Measurements from ENCODE around the gene RHOXF2.
"Not testable (repeated sequence)": the region's sequence is repeated elsewhere in the genome, so short reads cannot be mapped to it uniquely, and the experiment has no call there.

Gene RHOXF2, protein sequence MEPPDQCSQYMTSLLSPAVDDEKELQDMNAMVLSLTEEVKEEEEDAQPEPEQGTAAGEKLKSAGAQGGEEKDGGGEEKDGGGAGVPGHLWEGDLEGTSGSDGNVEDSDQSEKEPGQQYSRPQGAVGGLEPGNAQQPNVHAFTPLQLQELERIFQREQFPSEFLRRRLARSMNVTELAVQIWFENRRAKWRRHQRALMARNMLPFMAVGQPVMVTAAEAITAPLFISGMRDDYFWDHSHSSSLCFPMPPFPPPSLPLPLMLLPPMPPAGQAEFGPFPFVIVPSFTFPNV

DNA sequence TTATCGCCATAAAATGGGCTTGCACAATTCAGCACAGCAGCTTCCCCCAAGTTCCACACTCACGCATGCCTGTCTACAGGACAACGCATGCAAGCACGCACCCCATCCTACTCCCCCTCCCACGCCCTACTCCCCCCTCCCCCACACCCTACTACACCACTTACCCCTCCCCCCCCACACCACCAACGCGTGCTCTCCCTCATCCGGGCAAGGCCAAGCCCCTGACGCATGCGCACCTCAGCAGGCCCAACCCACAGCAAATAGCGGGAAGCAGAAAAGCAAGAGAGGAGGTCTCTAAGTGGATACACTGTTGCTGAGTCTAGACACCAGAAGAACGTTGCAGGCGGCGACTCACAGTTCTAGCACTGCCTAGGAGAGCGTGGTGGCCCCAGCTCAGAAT, at the start of gene RHOXF2:
TSS of gene RHOXF2 (plus strand) at position 301 of the 400 bp plus-strand sequence. CDS start 138 bp downstream, outside the sequence.
- not testable (repeated sequence) for DNase-seq (ENCODE audit: low read depth)

GRCh38 chrX:120109378-120109777, 49.0 kb upstream of the RHOXF2 start:
- no peak for DNase-seq (ENCODE audit: low read depth)

GRCh38 chrX:120111611-120112010, 46.8 kb upstream of the RHOXF2 start:
- no peak for DNase-seq (ENCODE audit: low read depth)

DNA sequence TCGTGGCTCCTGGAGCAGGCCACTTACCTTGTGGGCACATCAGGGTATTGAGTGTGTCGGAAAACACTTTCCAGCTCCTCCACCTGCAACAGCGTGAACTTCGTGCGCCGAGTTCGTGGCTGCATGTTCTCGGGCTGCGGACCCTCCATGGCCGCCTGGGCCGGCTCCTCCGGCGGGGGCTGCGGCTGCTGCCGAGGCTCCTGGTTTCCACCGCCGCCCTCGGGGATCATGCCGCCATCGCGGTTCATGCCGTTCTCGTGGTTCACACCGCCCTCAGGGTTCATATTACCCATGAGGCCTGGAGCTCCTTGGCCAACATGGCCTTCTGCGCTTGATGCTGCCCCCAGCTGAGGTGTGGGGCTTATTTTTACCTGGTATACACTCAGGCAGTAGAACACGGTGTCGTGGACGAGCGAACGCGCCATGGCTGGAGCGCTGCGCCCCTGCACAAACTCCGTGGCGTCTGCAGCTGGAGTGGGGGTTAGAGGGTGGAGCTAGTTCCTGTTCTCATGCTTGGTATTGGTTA, 42.9 kb upstream of the RHOXF2 start, which contains the start of gene RHOXF1:
TSS of gene RHOXF1 (minus strand) at position 476 of the 526 bp plus-strand sequence. CDS start at position 425, 51 bp downstream.
- DNase-seq (ENCODE audit: low read depth) = no peak

DNA sequence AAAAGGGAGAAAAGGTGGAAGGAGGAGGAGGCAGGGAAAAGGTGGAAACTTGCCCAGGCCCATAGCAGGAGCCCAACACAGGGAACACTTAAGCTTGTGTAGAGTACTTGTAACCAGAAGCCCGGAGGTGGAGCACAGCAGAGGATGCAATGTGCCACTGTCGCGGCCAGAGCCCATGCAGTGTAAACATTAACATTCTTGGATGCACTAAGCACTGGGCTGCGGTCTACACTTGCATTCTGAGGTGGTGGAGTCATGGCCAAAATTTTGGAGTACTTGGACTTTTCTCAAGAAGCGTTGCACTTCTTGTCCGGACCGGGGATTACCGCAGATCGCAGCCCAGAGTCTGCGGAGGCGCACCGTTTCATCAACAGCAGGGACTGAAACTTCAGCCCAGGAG, 38.2 kb upstream of the RHOXF2 start:
- no peak for DNase-seq (ENCODE audit: low read depth)

GRCh38 chrX:120125444-120125843, 33.0 kb upstream of the RHOXF2 start:
- no peak for DNase-seq (ENCODE audit: low read depth)

DNA sequence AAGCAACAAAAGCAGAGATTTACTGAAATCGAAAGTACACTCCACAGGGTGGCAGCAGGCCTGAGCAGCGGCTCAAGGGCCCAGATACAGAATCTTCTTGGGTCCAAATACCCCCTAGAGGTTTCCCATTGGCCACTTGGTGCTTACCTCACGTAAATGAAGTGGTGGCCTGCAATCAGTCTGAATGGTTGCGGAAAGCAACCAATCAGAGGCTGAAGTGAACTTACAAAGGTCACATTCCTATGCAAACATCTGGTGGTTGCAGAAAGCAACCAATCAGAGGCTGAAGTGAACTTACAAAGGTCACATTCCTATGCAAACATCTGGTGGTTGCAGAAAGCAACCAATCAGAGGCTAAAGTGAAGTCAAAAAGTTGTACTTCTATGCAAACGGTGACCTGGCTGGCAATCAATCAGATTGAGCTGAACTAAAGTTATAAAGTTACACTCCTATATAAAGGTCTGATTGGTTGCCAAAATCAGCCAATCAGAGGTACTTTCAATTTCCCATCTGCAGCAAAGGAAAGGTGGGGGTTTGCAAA, 30.0 kb upstream of the RHOXF2 start:
- DNase-seq (ENCODE audit: low read depth) = not testable (repeated sequence)

DNA sequence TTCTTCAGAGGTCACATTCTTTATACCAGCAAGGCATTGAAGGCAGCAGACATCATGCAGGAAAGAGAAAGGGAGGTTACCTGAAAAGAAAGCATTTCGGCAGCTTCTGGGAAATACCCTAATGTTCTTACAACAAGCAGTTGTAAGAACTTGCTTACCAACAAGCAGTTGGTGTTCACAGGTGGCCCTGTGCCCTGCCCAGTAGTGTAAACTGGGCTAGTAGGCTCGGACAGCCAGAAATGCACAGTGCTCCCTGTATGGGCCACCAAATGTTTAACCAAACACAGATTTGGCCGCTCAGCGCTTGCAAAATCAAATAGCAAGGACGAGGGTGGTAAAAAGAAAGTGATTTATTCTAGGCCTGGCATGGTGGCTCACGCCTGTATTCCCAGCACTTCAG, 22.3 kb upstream of the RHOXF2 start:
- DNase-seq (ENCODE audit: low read depth) = no peak

GRCh38 chrX:120136840-120137239, 21.6 kb upstream of the RHOXF2 start:
- no peak for DNase-seq (ENCODE audit: low read depth)

GRCh38 chrX:120137439-120137838, 21.0 kb upstream of the RHOXF2 start:
- DNase-seq (ENCODE audit: low read depth) = no peak

DNA sequence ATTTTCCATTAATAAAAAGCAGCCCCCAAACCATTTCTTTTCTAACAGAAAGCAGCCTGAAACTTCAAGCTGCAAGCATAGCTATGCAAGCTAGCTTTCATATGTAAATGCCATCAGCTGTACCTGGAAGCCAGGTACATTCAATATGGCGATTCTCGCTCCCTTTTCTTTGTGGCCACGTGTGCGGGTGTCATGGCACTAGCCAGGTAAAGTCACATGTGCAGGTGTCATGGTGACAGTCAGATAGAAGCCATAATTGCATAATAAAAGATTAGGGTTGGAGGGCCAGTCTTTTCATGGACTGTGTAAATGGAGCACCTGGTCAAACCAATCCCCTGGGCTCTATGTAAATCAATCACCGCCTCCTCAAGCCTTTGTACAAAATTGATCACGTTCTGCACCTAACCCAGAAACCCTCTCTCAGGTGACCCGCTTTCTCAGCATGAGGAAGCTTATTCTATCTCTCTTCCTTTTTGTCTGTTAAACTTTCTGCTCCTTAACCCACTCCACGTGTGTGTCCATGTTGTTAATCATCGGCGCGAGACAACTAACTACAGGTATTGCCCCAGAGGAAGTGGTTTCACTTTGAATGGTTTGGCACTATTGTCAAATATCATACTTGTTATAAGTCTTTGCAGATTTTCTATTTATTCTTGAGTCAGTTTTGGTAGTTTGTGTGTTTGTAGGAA, 18.0 kb upstream of the RHOXF2 start:
- DNase-seq (ENCODE audit: low read depth) = no peak

DNA sequence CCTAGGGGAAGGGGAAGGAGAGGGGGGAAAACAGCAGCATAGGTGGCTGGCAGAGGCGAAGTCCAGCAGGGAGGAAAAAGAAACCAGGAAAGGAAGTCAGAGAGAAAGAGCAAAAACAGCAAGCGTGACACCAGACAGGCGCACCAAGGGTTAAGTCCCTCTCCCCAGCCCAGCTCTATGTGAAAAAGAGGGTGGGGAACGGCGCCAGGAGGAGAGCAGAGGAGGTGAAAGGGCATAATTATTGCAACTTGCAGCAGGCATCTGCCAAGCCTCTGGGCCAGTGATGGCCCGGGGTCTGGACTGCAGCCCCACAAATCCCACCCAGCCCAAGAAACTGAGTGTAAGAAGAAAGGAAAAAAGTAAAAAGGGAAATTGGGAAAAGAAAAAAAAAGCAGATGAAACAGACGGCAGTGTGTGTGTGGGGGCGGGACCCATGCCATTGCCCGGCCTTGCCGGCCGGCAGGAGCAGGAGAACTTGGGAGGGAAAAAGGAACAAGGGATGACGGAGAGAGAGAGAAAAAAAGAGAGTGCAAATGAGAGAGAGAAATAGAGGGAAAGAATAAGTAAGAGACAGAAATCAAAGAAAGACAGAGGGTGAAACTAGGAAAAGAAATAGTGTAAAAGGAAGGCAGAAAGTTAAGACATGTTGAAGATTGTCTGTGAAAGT, 14.1 kb upstream of the RHOXF2 start:
- no peak for DNase-seq (ENCODE audit: low read depth)

DNA sequence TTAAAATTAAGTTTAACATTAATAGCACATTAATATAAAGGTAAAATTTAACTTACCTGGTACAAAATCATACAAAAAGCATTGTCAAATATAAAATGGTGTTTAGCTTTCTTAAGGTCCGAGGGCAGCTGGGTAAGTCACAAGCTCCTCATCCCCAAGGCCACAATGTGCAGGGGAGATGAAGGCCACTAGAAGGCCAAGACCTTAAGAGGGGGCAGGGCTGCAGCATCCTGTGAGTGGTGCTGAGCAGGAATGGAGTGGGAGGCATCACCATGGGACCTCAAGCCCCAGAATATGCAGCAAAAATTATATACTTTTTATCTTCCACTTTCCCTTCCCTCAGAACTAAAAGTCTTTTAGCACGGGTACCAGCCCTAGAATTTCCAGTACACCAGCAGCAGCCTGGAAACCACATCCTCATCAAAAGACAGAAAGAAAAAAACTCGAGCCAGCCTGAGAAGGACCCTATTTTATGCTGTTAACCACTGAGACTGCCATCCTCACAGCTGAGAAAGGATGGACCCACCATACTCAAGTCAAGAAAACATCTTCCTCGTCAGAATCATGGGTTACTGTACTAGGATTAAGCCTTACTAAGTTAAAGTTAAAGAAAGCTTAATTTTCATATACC, 13.0 kb upstream of the RHOXF2 start:
- no peak for DNase-seq (ENCODE audit: low read depth)

GRCh38 chrX:120146323-120146722, 12.1 kb upstream of the RHOXF2 start:
- not testable (repeated sequence) for DNase-seq (ENCODE audit: low read depth)

DNA sequence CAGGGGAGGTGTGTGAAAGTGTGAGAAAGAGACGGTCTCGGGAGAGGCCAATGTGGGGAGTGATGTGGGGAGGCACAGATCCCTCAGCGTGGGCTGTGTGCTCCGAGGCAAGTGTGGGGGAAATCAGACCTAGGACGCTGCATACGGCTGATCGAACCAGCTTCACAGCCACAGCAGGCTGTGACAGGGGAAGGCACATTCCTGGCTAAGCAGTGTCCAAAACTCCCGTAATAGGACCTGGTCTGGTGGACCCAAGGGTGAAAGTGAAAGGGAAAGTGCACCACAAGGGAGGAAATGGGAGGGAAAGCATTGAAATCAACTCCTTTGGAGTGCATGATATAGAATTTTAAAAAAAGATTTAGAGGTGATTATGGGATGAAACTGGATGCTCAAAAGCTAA, 10.9 kb upstream of the RHOXF2 start:
- no peak for DNase-seq (ENCODE audit: low read depth)

DNA sequence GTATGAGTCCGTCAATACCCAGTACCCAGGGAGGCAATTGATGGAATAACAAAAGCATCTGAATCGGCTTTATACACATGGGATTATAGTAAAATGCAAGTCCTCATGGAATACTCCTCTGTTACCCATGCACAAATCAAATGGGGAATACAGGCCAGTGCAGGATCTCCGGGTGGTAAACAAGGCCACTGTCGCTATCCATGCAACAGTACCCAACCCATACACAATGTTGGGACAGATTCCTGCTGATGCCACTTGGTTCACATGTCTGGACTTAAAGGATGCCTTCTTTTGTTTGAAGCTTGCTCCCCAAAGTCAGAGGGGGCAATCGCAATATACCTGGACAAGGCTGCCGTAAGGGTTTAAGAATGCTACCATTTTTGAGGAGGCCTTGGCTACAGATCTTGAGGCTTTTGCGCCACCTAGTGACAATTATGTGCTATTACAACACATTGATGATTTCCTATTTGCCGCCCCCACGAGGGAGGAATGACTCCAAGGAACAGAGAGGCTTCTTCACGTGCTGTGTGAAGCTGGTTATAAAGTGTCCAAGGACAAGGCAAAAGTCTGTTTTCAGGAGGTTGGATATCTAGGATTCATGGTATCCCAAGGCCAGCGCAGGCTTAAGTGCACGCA, 8.2 kb upstream of the RHOXF2 start:
- DNase-seq (ENCODE audit: low read depth) = not testable (repeated sequence)

- not testable (repeated sequence) for DNase-seq (ENCODE audit: low read depth)
Measured at GRCh38 chrX:120159086-120159485, 673 bp downstream of the RHOXF2 start.

GRCh38 chrX:120193254-120193653, 34.8 kb downstream of the RHOXF2 start:
- not testable (repeated sequence) for DNase-seq (ENCODE audit: low read depth)

- DNase-seq (ENCODE audit: low read depth) = not testable (repeated sequence)
Measured at GRCh38 chrX:120193720-120194119, 35.3 kb downstream of the RHOXF2 start.

GRCh38 chrX:120195786-120196185, 37.4 kb downstream of the RHOXF2 start:
- DNase-seq (ENCODE audit: low read depth) = not testable (repeated sequence)

GRCh38 chrX:120196626-120197283, 38.3 kb downstream of the RHOXF2 start:
- not testable (repeated sequence) for DNase-seq (ENCODE audit: low read depth)
